ENCODE data around the gene DZIP1.
A peak's percentile ranks its signal among the peaks of the same experiment; 100 is the strongest.
"Not testable (repeated sequence)": the region's sequence is repeated elsewhere in the genome, so short reads cannot be mapped to it uniquely, and the experiment has no call there.

Gene DZIP1, protein sequence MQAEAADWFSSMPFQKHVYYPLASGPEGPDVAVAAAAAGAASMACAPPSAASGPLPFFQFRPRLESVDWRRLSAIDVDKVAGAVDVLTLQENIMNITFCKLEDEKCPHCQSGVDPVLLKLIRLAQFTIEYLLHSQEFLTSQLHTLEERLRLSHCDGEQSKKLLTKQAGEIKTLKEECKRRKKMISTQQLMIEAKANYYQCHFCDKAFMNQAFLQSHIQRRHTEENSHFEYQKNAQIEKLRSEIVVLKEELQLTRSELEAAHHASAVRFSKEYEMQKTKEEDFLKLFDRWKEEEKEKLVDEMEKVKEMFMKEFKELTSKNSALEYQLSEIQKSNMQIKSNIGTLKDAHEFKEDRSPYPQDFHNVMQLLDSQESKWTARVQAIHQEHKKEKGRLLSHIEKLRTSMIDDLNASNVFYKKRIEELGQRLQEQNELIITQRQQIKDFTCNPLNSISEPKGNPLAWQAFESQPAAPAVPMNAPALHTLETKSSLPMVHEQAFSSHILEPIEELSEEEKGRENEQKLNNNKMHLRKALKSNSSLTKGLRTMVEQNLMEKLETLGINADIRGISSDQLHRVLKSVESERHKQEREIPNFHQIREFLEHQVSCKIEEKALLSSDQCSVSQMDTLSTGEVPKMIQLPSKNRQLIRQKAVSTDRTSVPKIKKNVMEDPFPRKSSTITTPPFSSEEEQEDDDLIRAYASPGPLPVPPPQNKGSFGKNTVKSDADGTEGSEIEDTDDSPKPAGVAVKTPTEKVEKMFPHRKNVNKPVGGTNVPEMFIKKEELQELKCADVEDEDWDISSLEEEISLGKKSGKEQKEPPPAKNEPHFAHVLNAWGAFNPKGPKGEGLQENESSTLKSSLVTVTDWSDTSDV

DNA sequence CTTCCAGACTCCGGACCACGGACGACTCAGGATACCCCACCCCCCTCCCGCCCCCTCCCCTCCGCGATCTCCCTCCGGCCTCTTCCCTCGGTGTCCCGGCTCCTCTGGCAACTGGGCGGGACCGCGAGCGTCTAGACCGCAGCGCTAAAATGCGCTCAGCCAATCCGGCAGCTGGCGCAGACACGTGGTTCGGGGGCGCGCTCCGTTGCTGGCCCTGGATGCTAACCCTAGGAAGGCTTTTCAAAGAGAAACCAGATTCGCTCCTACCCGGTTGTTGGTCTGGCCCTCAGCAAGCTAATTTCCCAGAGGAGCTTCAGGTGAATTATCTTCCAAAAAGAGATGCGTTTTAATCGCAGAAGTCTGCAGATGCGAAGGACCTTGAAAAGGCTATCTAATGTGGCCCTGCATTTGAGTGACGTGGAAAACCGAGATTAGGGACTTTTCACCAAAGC is at the start of gene DZIP1:
DZIP1 (minus strand) TSS at position 106 of the 452 bp plus-strand sequence. CDS start 2,677 bp downstream, outside the sequence.
- peak; percentile 81 for DNase-seq (ENCODE audit: low read depth)

DNA sequence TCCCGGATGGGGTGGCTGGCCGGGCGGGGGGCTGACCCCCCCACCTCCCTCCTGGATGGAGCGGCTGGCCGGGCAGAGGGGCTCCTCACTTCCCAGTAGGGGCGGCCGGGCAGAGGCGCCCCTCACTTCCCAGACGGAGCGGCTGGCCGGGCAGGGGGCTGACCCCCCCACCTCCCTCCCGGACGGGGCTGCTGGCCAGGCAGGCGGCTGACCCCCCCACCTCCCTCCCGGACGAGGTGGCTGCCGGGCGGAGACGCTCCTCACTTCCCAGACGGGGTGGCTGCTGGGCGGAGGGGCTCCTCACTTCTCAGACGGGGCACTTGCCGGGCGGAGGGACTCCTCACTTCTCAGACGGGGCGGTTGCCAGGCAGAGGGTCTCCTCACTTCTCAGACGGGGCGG is 46.5 kb upstream of the DZIP1 start:
- not testable (repeated sequence) for DNase-seq (ENCODE audit: low read depth)

- no peak for DNase-seq (ENCODE audit: low read depth)
Measured at GRCh38 chr13:95689582-95689926, 45.0 kb upstream of the DZIP1 start.

GRCh38 chr13:95684960-95685359 is 40.5 kb upstream of the DZIP1 start:
- not testable (repeated sequence) for DNase-seq (ENCODE audit: low read depth)

- no peak for DNase-seq (ENCODE audit: low read depth)
Measured at GRCh38 chr13:95684418-95684817, 39.9 kb upstream of the DZIP1 start.

- DNase-seq (ENCODE audit: low read depth): no peak
Measured at GRCh38 chr13:95679722-95680121, 35.2 kb upstream of the DZIP1 start.

DNA sequence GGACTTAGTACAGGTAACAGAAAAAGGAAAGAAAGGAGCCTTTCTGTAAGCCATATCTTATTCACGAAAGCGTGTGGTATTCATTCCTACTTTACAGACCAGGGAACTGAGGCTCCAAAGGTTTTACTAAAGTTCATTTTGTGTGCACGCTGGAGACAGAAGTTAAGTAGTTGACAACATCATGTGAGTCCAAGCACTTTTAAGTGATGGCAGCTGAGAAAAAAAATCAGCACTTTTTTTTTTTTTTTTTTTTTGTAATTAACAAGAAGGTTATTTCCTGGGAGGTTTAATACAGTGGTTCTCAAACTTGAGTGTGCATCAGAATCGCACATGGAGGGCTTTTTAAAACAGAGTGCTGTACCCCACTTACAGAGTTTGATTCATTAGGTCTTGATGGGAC is 34.5 kb upstream of the DZIP1 start:
- DNase-seq (ENCODE audit: low read depth): no peak

GRCh38 chr13:95677564-95678266 is 33.2 kb upstream of the DZIP1 start:
- DNase-seq (ENCODE audit: low read depth): no peak

GRCh38 chr13:95676762-95677563 is 32.5 kb upstream of the DZIP1 start, which contains the start of gene DNAJC3:
Gene DNAJC3, plus strand, starts transcription at chr13:95677139. Its CDS starts 117 bp downstream, at chr13:95677256.
- DNase-seq (ENCODE audit: low read depth): peak; percentile 94

DNA sequence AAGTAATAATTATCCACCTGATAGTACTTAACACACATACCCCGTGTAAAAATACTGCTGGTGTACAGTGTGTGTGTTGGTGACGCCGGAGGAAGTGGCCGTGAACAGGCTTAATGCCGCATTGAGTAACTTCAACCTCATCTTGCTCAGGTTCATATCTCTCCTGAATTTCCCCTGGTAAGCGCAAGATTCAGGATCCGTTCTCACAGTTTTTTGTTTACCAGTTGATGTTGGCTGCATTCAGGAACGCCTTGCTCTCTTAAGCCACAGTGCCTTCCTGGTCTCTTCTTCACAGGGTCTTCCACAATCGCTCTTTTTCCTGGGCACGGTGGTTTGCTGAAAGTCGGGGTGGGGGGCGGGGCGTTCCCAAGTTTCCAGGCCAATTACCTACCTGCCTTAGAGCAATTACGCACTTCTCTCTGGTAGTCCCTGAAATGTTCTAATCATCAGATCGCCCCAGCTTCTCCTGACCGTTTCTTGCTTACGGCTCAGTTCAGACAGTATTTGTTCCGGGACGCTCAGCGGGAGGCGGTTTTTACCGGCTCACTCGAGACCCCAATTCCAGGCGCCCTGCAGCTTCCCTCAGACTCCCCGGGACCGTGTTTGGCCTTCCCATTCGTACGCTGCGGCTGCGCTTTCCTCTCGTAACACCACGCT is 31.7 kb upstream of the DZIP1 start:
- no peak for DNase-seq (ENCODE audit: low read depth)

DNA sequence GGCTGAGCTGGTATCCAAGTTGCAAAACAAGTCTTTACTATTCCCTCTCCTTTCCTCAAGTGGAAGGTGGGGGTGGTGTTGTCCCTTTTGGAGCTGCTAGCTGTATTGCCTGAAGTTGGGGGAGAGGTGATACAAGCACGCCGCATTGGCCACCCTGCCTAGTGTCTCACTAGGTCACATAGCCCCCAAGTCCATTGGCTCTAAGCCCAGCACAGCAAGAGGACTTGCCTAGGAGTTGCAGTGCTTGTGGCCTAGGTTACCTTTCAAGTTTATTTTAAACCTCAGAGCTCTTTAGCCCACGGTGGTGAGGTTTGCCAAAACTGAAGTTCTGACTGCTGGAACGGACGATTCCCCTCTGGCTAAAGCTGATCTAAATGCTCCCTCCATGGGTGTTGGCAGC is 27.1 kb upstream of the DZIP1 start:
- no peak for DNase-seq (ENCODE audit: low read depth)

DNA sequence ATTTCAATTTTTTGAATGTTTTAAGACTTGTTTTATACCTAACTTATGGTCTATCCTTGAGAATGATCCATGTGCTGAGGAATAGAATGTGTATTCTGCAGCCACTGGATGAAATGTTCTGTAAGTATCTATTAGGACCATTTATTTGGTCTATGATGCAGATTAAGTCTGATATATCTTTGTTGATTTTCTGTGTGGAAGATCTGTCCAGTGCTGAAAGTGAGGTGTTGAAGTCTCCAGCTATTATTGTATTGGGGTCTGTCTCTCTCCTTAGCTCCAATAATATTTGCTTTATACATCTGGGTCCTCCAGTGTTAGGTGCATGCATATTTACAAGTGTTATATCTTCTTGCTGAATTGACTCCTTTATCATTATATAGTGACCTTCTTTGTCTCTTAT is 22.7 kb upstream of the DZIP1 start:
- DNase-seq (ENCODE audit: low read depth): not testable (repeated sequence)

DNA sequence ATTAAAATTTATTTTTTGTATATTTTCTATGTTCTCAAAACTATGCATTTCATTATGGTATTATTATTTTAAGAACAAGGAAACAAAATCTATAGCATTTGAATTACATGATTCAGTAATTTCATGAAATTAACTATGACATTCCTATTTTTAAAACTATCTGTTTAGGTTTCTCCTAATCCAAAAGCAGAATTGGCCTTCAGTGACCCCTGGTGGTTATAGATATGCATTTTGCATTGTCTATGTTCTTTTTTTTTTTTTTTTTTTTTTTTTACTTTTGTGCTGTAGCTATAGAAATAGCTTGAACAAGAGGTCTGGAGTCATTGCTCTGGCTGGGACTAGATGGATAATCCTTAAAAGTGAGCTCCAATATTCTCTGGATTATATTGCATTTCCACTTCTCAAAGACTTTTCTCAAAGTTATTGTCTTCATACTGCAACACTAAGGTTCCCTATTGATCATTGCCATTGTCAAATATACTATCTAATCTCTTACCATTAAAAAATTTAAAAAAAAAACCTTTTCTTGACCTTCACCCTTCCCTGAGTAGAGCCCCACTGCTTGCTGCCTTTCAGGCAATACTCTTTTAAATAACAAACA is 16.6 kb upstream of the DZIP1 start:
- no peak for DNase-seq (ENCODE audit: low read depth)

- no peak for DNase-seq (ENCODE audit: low read depth)
Measured at GRCh38 chr13:95659500-95659899, 15.0 kb upstream of the DZIP1 start.

DNA sequence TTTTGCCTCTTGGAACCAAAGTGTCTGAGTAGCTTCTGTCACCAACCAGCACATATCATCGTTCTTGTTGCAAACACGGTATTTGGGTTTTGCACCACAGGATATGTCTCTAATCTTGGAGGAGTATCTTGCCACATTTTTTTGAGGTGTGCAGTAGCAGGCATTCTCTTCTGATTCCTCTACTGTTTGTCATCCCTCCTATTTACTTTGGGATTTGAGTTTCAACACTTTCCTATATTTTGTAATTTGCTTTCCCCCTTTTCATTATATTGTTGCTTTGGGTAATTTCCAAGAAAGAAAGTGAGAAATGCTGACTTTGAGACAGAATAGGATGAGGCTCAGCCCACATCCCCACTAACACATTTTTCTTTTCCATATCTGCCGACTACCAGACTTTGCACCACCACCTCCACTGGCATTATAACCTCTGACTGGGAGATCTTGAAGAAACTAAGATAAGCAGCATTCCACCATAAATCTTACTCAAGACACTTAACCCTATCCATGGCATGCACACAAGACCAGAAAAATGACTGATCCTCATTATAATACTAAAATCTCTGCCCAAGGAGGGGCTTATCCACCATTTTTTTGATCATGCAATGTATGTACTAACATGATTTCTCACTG is 12.0 kb upstream of the DZIP1 start:
- no peak for DNase-seq (ENCODE audit: low read depth)

GRCh38 chr13:95652821-95653220 is 8.3 kb upstream of the DZIP1 start:
- DNase-seq (ENCODE audit: low read depth): no peak

DNA sequence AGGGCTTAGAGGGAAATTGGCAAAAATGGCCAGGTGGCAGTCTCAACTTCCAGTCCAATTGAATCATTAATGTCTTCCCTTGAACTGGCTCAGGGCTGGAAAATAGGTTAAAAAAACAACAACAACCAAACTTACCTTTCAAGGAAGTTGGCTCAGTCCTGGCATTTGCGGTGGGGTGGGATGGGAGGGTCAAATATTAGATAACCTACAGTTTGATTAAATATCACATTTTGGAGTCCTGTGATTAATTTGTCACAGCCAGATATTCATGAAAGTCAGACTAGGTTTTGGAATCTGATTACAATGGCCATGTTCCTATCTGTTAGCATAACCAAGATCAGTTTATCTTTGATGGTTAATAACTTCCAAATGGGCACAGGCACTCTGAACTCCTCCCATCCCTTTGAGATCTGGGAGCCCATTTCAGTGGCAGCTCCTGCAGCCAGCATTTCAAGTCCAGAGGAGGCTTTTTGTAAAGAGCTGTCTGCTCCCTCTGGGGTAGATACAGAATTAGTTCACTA is 7.8 kb upstream of the DZIP1 start:
- DNase-seq (ENCODE audit: low read depth): no peak

DNA sequence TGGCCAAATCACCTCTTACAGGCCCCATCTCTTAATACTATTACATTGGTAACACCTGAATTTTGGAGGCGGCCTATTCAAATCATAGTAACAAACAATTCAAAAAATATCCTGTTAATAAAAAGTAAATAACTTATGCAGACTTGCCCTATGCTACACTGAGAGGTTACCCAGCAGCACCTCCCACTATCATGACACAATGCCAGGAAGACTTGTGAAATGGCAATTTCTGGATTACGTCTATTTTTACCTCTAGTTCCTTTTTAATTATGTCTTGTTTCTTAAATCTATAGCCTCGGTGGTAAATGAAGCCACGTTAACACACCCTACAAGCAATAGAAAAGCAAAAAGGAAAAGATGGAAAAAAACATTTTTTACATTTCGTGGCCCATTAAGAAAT is 6.2 kb upstream of the DZIP1 start:
- no peak for DNase-seq (ENCODE audit: low read depth)

GRCh38 chr13:95647321-95647720 is 2.8 kb upstream of the DZIP1 start:
- no peak for DNase-seq (ENCODE audit: low read depth)
